ENCODE data around the gene ZNF669.

ZNF669 gene

DNA sequence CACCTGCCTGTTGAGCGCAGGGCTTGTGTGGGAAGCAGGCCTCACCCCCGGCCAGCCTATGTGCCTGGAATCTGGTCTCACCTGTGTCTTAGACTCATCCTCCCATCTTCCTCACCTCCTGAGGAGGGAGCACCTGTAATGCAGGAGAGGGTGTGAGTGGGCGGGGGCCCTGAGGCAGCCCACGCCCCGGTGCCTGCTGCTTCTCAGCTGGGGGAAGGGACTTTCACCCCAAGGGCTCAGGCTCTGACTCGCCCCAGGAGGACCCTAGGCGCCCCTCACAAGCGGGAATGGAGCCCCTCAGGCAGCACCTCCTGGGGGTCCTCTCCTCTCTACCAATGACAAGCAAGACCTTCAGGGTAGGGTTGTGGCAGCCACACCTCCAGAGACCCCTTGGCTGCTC, 18.8 kb downstream of the ZNF669 start (continued):
- TF ChIP-seq ZNF776 (tag by site-specific recombination; IDR thresholded peaks at IDR 0.05; ENCODE audit: borderline replicate concordance) = no peak
- TF ChIP-seq ZNF768 (tag by site-specific recombination; IDR thresholded peaks at IDR 0.05) = no peak
- TF ChIP-seq ZFP37 (tag by site-specific recombination; IDR thresholded peaks at IDR 0.05) = no peak
- no peak for TF ChIP-seq ZNF146 (tag by site-specific recombination; IDR thresholded peaks at IDR 0.05)

DNA sequence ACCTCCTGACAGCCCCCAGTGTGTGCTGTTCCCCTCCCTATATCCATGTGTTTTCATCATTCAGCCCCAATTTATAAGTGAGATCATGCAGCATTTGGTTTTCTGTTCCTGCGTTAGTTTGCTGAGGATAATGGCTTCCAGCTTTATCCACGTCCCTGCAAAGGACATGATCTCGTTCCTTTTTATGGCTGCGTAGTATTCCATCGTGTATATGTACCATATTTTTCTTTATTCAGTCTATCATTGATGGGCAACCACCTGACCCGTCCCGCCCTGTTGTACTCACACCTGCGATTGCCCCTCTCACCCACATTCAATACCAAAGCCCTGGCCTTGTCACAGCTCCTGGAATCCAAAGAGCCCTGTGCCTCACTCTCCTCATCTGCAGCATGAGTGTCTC, 19.4 kb downstream of the ZNF669 start:
- Histone ChIP-seq H3K4me1 (ENCODE audit: control insufficient read depth, insufficient read depth, low read length) (no peaks in the 10 kb centered on the region), H3K4me3 (ENCODE audit: low read depth, low read length) (no peak overlapping the region), H3K9me3 (ENCODE audit: control insufficient read depth, insufficient read depth, low read depth, low read length) (no peaks in the 10 kb centered on the region), H3K36me3 (ENCODE audit: control insufficient read depth in 2 of 2, insufficient read depth in 1 of 2, low read length in 2 of 2) (no peaks in the 10 kb centered on the region), H3K27ac (ENCODE audit: extremely low read depth, low read depth, low read length) (no peak overlapping the region)
- ChIA-PET CTCF (no interaction called here), POLR2A (no interaction called here)
- TF ChIP-seq ZNF423 (tag by site-specific recombination; IDR thresholded peaks at IDR 0.05) (no peak), ZNF596 (tag by site-specific recombination; IDR thresholded peaks at IDR 0.05) (no peak), ZNF146 (tag by site-specific recombination; IDR thresholded peaks at IDR 0.05) (0 out of 2 replicates have a peak, but pooled peaks have one; percentile 19)
- TF ChIP-seq, protein P1, sequence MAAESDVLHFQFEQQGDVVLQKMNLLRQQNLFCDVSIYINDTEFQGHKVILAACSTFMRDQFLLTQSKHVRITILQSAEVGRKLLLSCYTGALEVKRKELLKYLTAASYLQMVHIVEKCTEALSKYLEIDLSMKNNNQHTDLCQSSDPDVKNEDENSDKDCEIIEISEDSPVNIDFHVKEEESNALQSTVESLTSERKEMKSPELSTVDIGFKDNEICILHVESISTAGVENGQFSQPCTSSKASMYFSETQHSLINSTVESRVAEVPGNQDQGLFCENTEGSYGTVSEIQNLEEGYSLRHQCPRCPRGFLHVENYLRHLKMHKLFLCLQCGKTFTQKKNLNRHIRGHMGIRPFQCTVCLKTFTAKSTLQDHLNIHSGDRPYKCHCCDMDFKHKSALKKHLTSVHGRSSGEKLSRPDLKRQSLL (tag by site-specific recombination; IDR thresholded peaks at IDR 0.05) = no peak

DNA sequence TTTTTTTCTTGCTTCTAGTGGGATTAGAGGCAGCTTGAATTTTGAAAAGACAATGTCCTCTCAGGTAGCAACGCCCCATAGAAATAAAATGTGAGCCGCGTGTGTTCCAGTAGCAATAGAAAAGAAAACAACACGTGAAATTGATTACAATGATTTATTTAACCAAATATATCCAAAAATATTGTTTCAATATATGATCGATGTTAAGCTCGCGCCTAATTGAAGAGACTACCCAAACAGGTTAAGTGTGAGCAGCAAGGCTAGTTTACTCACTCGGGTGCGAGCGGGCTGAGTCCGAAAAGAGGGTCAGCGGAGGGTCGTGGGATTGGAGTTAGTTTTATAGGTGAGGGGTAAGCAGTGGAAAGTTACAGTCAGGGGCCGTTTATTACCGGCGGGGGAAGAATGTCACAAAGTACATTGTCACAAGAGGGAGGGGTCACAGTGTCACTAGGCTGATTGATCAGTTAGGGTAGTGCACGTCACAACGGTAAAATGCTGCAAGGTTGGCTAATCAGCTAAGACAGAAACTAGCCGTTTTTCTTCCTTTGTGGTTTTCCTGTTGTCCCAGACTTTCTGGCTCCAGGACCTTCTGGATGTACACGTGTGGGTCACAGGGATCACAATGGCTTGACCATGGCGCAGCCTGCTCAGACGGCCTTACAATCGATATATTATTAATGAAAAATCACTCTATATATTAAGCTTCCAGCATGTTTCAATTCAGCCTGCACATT, 24.8 kb downstream of the ZNF669 start:
- no peaks in the 10 kb centered on the region for H3K9me3 ChIP-seq (ENCODE audit: control insufficient read depth, insufficient read depth, low read depth, low read length)
- no peak for TF ChIP-seq ZNF626 (tag by site-specific recombination; IDR thresholded peaks at IDR 0.05)
- no peak for TF ChIP-seq ZBTB8A (tag by site-specific recombination; IDR thresholded peaks at IDR 0.05)
- TF ChIP-seq ZNF558 (tag by site-specific recombination; IDR thresholded peaks at IDR 0.05) = no peak
- no peak for TF ChIP-seq ZNF2 (tag by site-specific recombination; IDR thresholded peaks at IDR 0.05)
- TF ChIP-seq ZEB2 (tag by site-specific recombination; IDR thresholded peaks at IDR 0.05) = no peak
- no peak for TF ChIP-seq ZNF341 (tag by site-specific recombination; IDR thresholded peaks at IDR 0.05; ENCODE audit: low read depth)
- TF ChIP-seq ZNF248 (tag by site-specific recombination; IDR thresholded peaks at IDR 0.05) = no peak
- no peak for TF ChIP-seq ZFHX2 (tag by site-specific recombination; conservative IDR thresholded peaks at IDR 0.05)
- TF ChIP-seq, protein P2, sequence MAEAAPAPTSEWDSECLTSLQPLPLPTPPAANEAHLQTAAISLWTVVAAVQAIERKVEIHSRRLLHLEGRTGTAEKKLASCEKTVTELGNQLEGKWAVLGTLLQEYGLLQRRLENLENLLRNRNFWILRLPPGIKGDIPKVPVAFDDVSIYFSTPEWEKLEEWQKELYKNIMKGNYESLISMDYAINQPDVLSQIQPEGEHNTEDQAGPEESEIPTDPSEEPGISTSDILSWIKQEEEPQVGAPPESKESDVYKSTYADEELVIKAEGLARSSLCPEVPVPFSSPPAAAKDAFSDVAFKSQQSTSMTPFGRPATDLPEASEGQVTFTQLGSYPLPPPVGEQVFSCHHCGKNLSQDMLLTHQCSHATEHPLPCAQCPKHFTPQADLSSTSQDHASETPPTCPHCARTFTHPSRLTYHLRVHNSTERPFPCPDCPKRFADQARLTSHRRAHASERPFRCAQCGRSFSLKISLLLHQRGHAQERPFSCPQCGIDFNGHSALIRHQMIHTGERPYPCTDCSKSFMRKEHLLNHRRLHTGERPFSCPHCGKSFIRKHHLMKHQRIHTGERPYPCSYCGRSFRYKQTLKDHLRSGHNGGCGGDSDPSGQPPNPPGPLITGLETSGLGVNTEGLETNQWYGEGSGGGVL (tag by site-specific recombination; IDR thresholded peaks at IDR 0.05) = no peak
- no peak for TF ChIP-seq YY1 (tag by site-specific recombination; IDR thresholded peaks at IDR 0.05)
- TF ChIP-seq, protein P3, sequence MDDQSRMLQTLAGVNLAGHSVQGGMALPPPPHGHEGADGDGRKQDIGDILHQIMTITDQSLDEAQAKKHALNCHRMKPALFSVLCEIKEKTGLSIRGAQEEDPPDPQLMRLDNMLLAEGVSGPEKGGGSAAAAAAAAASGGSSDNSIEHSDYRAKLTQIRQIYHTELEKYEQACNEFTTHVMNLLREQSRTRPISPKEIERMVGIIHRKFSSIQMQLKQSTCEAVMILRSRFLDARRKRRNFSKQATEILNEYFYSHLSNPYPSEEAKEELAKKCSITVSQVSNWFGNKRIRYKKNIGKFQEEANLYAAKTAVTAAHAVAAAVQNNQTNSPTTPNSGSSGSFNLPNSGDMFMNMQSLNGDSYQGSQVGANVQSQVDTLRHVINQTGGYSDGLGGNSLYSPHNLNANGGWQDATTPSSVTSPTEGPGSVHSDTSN (CRISPR knock-in tag; IDR thresholded peaks at IDR 0.05) = no peak
- TF ChIP-seq ZFP41 (tag by site-specific recombination; IDR thresholded peaks at IDR 0.05; ENCODE audit: borderline replicate concordance) = no peak
- TF ChIP-seq, protein P4, sequence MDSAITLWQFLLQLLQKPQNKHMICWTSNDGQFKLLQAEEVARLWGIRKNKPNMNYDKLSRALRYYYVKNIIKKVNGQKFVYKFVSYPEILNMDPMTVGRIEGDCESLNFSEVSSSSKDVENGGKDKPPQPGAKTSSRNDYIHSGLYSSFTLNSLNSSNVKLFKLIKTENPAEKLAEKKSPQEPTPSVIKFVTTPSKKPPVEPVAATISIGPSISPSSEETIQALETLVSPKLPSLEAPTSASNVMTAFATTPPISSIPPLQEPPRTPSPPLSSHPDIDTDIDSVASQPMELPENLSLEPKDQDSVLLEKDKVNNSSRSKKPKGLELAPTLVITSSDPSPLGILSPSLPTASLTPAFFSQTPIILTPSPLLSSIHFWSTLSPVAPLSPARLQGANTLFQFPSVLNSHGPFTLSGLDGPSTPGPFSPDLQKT (IDR thresholded peaks at IDR 0.05; ENCODE audit: borderline replicate concordance, low read depth, low read length) = no peak
- TF ChIP-seq ZNF843 (tag by site-specific recombination; IDR thresholded peaks at IDR 0.05) = no peak
- TF ChIP-seq BCL11A (tag by site-specific recombination; IDR thresholded peaks at IDR 0.05; ENCODE audit: low read depth) = no peak
- TF ChIP-seq ZNF561 (tag by site-specific recombination; IDR thresholded peaks at IDR 0.05; ENCODE audit: borderline replicate concordance) = no peak
- peaks cover 0 to 4% of the 10 kb centered on the region in 2 experiments; a peak in 1 of 3 replicates for H3K36me3 ChIP-seq (ENCODE audit: control insufficient read depth in 2 of 2, insufficient read depth in 1 of 2, low read length in 2 of 2)
- no peak overlapping the region for H3K4me3 ChIP-seq (ENCODE audit: low read depth, low read length)
- no peaks in the 10 kb centered on the region for H3K4me1 ChIP-seq (ENCODE audit: control insufficient read depth, insufficient read depth, low read length)
- no peak overlapping the region for H3K27ac ChIP-seq (ENCODE audit: extremely low read depth, low read depth, low read length)
- POLR2A ChIA-PET = interaction anchor here (0.9 to 1.0 kb wide), 3 partner anchors 24 to 148 kb away, joined by 3 read pairs; partner anchors contain the start of genes AHCTF1, ZNF669 and ZNF695
- CTCF ChIA-PET = no interaction called here
